ENCODE measurements around the gene PDS5B.

DNA sequence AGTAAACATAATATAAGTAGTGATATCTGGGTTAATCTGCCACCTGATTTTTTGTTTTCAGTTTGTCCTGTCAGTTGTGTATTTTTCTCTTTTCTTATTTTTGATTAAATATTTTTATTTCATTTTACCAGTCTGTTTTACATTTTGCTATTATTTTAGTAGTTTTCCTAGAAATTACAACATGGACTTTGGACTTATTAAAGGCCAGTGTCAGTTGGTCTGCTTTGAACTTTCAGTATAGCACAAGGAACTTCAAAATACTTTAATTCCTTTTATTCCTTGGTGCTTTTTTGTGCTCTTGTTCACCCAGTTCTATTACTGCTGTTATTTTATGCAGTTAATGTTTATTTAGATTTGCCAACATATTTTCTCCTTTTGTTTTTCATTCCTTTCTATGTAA, 149.6 kb downstream of the PDS5B start:
- TF ChIP-seq, protein P1, sequence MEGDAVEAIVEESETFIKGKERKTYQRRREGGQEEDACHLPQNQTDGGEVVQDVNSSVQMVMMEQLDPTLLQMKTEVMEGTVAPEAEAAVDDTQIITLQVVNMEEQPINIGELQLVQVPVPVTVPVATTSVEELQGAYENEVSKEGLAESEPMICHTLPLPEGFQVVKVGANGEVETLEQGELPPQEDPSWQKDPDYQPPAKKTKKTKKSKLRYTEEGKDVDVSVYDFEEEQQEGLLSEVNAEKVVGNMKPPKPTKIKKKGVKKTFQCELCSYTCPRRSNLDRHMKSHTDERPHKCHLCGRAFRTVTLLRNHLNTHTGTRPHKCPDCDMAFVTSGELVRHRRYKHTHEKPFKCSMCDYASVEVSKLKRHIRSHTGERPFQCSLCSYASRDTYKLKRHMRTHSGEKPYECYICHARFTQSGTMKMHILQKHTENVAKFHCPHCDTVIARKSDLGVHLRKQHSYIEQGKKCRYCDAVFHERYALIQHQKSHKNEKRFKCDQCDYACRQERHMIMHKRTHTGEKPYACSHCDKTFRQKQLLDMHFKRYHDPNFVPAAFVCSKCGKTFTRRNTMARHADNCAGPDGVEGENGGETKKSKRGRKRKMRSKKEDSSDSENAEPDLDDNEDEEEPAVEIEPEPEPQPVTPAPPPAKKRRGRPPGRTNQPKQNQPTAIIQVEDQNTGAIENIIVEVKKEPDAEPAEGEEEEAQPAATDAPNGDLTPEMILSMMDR (IDR thresholded peaks at IDR 0.05; ENCODE audit: low read depth, low read length, poor library complexity, severe bottlenecking) = no peak
- TF ChIP-seq EZH2phosphoT487 (IDR thresholded peaks at IDR 0.05; ENCODE audit: borderline replicate concordance, low read length) = no peak

All from DOHH2 (cell line).